Activated naive CD4-positive, alpha-beta T cell (primary cell): ENCODE measurements around the gene AGTRAP.

Source experiments
- DNase-seq, 4 experiments: peaks; one replicate each; lab custom pipeline; 2025; lab: John Stamatoyannopoulos, UW

AGTRAP gene

DNA sequence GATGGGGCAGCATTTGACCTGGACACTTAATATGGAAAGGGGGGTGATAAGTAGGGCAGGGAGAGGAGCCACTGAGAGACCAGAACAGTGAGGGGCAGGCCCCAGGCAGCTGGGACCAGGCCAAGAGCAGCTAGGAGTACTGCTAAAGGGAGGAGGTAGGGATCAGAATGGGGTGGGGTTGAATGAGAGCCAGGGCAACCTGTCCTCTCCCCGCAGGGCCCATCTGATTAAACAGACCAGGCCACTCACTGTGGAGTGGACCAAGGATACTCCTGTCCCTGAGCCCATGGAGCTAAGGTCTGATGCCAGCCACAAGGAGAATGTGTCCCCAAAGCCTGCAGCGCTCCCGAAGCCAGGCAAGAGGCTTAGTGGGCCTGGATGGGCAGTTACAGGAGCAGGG is 28.2 kb downstream of the AGTRAP start:
- DNase-seq, result no peak

DNA sequence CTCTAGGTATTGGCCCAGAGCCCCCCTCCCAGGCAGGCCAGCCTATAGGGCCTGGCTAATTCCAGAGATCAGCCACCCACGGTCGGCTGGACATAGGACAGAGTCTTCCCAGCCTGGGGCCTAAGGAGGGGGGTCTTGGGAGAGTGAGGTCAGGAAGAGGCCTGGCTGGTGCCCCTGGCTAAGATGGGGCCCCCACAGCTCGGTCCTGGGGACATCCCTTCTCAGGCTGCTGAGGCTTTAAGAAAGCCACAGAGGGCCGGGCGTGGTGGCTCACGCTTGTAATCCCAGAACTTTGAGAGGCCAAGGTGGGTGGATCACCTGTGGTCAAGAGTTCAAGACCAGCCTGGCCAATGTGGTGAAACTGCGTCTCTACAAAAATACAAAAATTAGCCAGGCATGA is 28.6 kb downstream of the AGTRAP start:
- no peak for DNase-seq

DNA sequence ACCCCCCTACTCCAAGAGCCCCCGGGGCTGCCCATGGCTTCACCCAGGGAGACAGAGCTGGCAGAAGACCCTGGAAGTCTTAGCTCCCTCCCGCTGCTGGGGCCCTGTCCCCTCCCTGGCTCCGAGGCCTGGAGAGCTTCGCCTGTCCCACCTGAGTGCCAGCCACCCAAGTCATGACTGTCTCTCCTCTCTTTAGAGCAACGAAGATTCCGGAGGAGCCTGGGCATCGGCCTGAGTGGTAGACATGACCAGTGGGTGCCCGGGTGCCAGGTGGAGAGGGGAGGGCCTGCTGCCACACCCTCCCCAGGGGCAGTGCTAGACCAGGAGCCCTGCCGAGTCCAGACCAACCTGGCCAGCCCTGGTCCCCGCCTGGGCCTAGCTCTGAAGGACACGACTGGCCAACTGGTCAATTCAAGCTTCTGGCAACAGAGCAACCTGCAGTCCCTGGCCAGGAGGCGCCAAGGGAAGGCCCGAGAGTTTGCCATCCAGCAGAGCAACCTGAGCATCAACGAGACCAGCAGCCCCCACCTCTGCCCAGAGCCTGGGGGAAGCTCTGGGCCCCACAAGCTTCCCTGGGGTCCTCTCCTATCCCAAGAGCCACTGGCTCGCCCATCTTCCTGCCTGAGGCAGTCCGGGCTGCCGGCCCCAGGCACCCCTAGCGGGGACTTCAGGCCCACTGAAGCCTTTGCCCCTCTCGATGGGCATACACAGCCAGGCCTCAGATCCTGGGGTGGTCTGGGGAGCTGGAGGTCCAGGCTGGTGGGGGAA is 29.9 kb downstream of the AGTRAP start:
- DNase-seq, result no peak

DNA sequence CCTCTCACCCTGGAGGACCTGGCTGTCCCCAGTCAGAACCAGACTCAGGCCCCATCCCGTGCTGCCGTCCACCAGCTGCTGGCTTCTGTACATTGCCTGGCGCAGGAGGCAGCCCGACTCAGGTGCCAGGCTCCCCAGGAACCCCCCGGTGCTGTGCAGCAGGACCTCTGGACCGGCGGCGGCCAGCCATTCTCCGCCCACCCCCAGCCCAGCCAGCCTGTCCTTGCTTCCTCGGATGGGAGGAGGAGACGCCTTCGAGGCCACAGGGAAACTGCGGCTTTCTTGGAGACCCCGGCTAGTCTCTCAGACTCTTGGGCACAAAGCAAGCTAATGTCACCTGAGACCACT is 30.5 kb downstream of the AGTRAP start:
- no peak for DNase-seq

DNA sequence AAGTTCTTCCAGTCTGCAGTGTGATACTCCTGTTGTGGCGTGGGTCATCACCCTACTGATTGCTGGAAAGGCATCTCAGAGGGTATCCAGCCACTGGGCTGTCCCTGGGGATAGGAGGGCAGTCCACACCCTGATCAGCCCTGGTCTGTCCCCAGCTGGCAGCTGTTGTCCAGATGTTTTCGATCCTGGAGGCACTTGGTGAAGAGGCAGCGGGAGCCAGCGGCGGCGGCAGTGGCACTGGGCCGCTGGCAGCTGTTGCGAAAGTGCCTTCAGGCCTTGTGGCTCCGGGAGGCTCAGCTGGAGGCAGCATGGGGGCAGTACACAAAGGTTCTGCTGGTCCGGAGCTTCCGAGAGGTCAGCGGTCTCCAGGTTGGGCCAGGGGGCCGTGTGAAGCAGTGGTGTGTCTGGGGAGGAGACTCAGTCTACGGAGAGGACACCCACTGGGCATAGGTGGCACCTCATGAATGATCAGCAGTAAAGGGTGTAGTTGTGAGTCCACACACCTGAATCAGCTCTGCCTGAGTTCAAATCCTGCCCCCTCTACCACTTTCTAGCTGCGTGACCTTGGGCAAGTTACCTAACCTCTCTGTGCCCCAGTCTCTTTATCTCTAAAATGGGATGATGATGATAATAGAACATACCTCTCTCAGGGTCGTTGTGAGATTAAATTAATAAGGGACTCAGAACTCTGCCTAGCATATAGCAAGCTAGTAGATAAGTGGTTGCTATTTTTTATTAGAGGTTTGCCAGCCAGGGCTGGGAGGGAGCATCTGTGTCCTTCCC is 32.2 kb downstream of the AGTRAP start:
- no peak for DNase-seq

DNA sequence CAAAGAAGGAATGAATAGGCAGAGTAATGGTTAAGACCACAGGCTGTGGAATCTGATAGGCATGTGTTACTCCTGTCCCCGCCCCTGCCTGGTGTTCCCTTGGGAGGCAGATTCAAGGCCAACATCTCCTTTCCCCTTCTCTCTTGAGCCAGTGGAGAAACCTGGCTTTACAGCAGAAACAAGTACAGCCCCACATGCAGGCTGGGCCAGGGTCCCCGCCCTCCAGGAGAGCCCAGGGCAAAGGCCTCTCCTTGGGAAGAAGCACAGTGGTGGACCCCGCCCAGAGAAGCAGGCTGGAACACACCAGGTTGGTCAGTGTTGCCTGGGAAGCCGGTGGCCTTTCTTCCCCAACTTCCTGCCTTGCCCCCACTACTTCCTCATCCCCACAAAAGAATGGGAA is 32.9 kb downstream of the AGTRAP start:
- no peak for DNase-seq

DNA sequence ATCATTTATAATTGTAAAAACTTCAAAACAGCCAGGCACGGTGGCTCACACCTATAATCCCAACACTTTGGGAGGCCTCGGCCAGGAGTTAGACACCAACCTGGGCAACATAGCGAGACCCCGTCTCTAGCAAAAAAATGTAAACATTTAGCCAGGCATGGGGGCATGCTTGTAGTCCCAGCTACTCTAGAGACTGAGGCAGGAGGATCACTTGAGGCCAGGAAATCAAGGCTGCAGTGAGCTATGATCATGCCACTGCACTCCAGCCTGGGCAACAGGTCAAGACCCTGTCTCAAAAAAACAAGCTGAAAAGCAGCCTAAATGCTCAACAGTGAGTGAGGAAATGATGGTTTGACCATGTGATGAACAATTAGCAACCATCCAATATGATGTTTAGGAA is 33.3 kb downstream of the AGTRAP start:
- no peak for DNase-seq

DNA sequence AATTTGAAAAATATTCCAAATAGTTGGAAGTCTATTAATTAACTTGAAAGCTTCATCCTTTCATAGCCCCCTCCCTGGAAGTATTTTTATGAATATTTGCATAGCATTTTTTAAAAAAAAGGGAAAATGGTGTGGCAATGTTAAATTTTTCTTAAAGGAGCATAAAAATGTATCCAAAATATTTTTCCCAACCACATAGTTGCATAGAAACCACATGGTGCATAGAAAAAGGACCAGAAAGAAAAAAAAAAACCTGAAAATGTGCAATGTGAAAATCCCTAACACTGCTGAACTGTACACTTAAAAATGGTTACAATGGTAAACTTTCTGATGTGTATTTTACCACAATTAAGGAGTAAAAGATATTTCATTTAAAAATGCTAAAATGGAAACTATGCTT is 34.1 kb downstream of the AGTRAP start:
- DNase-seq, result no peak

DNA sequence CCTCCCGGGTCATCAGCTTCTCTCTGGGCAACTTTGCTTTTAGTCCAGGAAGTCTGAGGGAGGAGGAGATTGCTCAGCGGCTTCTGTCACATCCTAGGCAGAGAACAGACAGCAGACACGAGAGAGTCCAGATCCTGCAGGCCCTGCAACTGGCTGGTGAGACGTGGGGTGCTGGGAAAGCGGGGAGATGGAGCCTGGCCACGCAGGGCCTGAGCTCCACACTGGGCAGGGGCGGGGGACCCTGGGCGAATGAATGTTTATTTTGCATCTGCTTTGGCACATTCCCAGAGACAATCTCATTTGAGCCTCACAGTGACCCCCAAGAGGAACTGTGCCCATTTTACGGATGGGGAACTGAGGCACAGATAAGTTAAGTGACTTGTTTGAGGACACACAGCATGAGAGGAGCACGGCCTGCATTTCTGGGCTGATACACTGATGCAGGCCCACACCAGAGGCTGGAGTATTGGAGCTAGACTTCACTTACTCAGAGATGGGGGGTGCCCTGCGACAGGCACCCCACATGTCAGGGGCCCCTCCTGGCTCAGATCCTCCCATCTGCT is 35.6 kb downstream of the AGTRAP start:
- DNase-seq, result no peak

DNA sequence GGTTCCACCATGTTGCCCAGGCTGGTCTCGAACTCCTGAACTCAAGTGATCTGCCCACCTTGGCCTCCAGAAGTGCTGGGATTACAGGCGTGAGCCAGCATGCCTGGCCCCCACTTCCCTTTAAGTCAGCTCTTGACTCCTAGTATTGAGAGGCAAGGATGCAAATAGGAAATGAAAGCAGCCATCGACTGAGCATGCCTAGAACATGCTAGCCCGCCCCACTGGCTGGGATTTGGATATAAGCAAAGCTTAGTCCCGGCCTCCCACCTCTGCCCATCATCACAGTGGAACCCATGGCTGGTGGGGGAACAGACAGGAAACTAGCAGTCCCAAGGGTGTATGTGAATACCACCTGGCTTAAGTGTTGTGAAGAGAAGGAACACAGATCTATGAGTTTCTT is 36.5 kb downstream of the AGTRAP start:
- DNase-seq, result no peak

DNA sequence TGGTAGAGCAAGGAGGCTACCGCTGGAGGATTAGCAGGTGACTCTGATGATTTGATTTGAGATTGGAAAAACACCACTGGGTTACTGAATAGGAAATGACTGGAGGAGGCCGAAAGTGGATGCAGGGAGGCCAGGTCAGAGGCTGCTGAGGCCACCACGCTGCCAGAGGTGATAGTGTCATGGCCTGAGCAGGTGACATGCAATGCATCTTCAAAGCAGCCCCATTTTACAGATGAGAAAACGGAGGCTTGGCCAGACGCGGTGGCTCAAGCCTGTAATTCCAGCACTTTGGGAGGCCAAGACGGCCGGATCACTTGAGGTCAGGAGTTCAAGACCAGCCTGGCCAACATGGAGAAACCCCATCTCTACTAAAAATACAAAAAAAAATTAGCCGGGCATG is 38.8 kb downstream of the AGTRAP start:
- DNase-seq, result no peak

DNA sequence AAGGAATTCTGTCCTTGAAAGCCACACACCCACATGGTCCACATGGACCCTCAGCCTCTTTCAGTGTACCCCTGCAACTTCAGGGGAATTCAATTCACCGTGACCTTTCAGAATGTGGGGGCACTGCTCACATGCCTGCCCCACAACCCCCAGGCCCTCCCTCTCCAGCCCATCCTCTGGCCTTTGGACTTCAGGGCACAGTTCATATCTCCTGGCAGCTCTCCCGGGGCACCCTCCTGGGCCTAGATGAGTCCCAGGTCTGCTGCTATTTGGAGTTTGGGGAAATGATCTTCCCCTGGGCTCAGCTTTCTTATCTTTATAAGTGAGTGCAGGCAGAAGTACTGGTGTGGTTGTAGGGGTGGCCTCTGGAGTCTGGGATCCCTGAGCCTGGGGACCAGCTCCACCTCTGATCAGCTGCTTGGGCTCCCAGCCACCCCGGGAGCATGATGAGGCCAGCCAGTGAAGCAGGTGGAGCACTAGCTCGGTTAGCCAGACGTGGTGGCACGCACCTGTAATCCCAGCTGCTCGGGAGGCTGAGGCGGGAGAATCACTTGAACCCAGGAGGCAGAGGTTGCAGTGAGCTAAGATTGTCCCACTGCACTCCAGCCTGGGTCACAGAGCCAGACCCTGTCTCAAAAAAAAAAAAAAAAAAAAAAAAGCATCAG is 41.9 kb downstream of the AGTRAP start:
- no peak for DNase-seq

DNA sequence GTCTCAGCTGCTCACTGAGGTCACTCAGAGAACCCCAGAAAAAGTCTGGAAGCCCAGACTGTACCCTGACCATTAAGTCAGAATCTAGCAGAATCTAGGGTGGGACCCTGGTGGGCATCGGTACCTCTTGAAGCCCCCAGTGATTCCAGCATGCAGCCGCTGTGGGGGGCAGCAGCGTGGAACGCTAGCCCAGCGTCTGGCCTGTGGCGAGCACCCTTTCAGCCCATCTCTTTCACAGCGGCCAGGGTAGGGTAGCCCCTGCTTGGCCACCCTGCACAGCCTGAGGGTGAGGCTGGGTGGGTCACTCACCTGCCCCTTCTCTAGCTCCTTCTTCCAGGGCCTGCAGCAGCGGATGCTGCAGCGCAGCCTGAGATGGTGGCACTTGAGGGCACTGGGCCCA is 42.4 kb downstream of the AGTRAP start:
- DNase-seq, result no peak

DNA sequence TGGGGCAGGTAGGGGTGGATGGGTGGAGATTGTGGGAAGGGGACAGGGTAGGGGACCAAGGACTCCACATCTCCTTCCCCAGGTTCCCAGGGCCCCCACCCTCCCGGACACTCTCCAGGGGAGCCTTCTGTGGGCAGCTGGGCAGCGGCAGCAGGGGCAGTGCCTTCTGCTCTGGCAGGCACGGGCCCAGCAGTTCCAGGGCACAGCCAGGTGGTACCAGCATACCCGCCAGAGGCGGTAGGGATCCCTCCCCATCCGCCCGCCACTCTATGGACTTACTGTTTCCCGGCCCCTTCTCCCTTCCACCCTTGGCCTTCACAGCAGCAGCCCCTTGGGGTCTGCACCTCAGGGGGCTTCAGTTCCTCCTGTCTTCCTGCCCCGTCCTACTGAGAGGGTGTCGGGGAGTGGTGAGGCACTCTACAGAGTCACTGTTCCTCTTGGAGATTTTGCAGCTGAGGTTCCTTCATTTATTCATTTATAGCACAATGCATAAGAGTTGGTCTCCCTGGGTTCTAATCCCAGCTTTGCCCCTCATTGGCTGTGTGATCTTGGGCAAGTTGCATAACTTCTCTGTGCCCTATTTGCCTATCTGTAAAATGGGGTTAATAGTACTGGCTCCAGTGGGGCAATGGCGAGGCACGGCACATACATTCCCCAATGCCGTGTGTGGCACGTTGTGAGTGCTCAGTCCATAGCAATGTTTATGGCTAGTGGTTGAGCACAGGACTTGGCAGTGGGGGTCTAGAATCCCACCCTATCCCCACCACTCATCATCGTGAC is 43.1 kb downstream of the AGTRAP start:
- no peak for DNase-seq

DNA sequence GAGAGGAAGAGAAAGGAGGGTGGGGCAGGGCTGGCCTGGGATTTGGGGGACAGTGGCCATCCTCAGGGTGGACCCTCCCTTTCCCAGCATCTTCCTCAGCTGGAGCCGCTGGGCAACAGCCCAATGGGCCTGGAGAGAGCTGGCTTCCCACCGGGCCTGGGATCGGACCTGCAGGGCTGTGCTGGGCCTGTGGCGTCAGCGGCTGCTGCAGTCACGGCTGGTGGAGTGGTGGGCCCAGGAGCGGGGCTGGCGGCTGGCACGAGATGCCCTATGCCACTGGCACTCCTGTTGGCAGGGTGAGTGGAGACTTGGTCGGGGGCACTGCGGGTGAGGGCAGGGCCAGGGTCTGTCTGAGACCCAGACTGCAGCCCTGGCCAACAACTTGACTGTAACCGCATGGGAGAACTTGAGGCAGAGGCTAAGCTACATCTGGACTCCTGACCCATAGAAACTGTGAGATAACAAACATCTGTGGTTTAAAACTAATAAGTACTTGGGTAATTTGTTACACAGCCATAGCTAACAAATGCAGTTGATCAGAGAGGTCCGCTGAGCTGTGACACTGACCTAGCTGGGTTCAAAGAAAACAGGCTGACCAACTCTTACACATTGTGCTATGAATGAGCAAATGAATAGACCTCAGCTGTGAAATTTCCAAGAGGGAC is 43.9 kb downstream of the AGTRAP start:
- DNase-seq, result no peak

DNA sequence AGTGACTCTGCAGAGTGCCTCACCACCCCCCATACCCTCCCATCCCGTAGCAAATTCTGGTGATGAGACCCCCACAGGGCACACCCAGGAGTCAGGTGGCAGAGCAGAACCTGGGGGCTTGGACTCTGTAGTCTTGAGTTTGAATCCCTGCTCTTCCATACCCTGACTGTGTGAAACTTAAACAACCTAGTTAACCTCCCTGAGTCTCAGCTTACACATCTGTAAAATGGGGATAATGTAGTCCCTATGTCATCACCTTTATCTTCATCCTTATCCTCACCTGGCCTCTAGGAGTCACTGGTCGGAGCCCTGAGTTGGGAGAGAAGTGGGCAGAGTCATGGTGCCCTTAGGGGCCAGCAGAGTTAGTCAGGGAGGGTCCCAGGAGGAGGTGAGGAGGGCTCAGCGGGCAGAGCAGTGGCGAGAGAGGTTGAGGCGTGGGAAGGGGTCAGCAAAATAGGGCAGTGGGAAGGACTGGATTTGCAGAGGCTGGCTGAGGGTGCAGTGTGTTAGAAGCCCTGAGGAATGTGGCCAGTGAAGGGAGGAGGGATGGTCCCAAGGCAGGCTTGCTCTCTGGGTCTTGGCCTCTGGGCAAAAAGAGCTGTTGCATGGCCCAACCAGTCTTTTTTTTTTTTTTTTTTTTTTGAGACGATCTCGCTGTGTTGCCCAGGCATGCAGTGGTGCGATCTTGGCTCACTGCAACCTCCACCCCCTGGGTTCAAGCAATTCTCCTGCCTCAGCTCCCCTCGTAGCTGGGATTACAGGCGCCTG is 44.6 kb downstream of the AGTRAP start:
- no peak for DNase-seq

DNA sequence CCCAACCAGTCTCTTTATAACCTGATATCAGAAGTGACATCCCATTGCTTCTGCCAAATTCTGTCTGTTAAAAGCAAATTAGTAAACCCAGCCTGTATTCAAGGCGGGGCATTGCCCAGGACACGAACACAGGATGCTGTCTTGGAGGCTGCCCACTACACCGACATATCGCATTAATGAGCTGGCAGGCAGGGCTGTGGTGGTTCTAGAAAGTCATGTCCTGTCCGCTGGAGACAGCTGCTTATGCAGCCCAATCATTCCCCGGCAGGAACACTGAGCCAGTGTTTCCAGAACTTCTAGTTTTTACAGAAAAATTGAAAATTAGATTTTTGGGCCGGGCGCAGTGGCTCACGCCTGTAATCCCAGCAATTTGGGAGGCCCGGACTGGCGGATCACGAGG is 45.4 kb downstream of the AGTRAP start:
- DNase-seq, result no peak

DNA sequence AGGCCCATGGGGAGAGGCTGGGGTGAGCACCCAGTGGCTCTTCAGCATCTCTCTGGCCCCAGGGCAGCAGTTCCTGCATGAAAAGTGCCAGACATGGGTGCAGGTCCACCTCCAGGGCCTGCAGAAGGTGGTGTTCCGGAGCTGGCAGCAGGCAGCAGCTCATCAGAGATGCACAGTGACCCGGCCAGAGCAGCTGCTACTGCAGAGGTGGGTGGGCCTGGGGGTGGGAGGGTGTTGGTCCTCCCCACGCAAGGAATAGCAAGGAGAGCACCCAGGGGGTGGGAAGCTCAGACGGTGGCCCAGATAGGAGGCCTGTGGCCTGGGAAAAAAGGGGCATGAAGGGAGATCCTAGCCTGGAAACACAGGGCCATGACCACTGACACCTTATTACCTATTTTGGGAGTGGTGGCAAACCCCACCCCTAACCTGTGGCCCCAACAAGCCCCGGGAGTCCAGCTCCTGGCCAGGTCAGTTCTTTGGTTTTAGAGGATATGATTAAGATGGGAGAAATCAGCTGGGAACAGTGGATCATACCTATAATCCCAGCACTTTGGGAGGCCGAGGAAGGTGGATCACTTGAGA is 46.3 kb downstream of the AGTRAP start:
- no peak for DNase-seq

DNA sequence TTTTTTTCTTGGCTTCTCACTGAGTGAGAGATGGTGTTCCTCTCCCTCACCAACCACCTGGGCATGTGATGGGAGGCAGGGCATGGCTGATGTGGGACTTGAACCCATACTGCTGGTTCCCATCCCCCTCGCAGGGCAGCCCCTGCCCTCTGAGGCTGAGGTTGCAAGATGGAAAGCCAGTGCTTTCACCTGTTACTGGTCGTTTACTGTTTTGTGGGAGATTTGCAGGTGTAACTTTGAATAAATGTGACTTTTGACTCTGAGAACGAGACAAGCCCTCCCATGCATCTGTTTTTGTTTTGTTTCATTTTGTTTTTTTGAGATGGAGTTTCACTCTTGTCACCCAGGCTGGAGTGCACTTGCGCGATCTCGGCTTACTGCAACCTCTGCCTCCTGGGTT is 47.6 kb downstream of the AGTRAP start:
- DNase-seq, result no peak

DNA sequence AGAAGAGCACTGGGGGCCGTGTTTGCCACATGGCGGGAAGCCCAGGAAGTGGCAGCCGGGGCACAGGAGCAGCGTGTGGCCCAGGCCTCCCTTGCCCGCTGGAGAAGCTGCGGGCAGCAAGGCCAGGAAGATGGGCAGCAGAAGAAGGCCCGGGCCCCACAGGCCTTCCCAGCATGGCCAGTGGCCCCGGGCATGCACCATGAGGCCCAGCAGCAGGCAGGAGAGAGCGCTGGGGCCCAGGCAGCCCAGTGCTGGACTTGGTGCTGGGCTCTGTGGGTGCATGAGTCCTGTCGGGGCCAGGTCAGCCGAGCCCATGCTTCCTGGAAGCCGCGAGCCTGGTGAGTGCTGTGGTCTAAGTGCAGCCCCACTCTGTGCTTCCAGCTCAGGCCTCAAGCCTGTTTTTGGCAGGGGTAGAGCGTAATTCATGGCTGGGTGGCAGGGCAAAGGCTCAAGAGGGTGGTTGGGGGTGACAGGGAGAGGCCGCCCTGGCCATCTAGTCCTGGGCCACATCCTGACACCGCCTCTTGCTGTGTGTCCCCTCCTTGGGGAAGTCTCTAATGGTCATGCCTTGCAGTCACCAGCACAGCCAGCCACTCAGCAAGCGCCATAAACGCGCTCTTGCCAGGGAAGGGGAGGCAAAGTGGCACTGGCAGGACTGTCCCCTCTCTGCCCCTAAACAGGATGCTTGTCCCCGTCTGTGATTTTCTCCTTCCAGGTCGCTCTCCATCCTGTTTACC is 48.5 kb downstream of the AGTRAP start:
- DNase-seq, result no peak
